Parathyroid adenoma (tissue), 2 donors: Measurements from ENCODE around the gene USP8.

Experiments
- H2AFZ ChIP-seq: fragments of 300-600 bp; sonication (generic); one replicate; pipeline ENCODE4 v1.7.0; 2017; ENCODE audit warnings: antibody characterized with exemption, mild to moderate bottlenecking
- H3K27ac ChIP-seq: fragments of 300-600 bp; sonication (generic); one replicate; pipeline ENCODE4 v1.7.0; 2017
- H3K27me3 ChIP-seq: fragments of 300-600 bp; sonication (generic); one replicate; pipeline ENCODE4 v1.7.0; 2017; ENCODE audit warnings: low read length; ENCODE audit not compliant: control insufficient read depth, insufficient read depth
- H3K36me3 ChIP-seq: fragments of 300-600 bp; sonication (generic); one replicate; pipeline ENCODE4 v1.7.0; 2017; ENCODE audit warnings: low read length; ENCODE audit not compliant: control insufficient read depth, insufficient read depth
- H3K4me1 ChIP-seq: fragments of 300-600 bp; sonication (generic); one replicate; pipeline ENCODE4 v1.7.0; 2017; ENCODE audit warnings: control low read depth
- H3K4me2 ChIP-seq: fragments of 300-600 bp; sonication (generic); one replicate; pipeline ENCODE4 v1.7.0; 2017; ENCODE audit warnings: low read length
- H3K4me3 ChIP-seq: fragments of 300-600 bp; sonication (generic); one replicate; pipeline ENCODE4 v1.7.0; 2017; ENCODE audit warnings: low read depth, low read length
- H3K79me2 ChIP-seq: fragments of 300-600 bp; sonication (generic); one replicate; pipeline ENCODE4 v1.7.0; 2017; ENCODE audit warnings: control low read depth
- H3K9ac ChIP-seq: fragments of 300-600 bp; sonication (generic); one replicate; pipeline ENCODE4 v1.7.0; 2017; ENCODE audit warnings: mild to moderate bottlenecking
- H3K9me3 ChIP-seq: fragments of 300-600 bp; sonication (generic); one replicate; pipeline ENCODE4 v1.7.0; 2017; ENCODE audit warnings: low read length; ENCODE audit not compliant: control insufficient read depth
- TF ChIP-seq, protein P1 (sequence below): fragments of 300-600 bp; sonication (generic); IDR thresholded peaks from one replicate; pipeline ENCODE4 v1.7.0; 2017; ENCODE audit warnings: antibody characterized with exemption, mild to moderate bottlenecking
- donor health status: primary hyperparathyroidism.

The USP8 gene

GRCh38 chr15:50544368-50544767 is 120.2 kb downstream of the USP8 start:
- Histone ChIP-seq H3K27ac (no peak overlapping the region), H3K4me2 (no peak overlapping the region), H3K27me3 (no peaks in the 10 kb centered on the region), H3K79me2 (no peaks in the 10 kb centered on the region), H3K4me1 (no peaks in the 10 kb centered on the region), H3K4me3 (no peak overlapping the region), H3K9me3 (no peaks in the 10 kb centered on the region), H3K9ac (no peak overlapping the region), H3K36me3 (no peaks in the 10 kb centered on the region), H2AFZ (no peak overlapping the region)
- TF ChIP-seq, protein P1, sequence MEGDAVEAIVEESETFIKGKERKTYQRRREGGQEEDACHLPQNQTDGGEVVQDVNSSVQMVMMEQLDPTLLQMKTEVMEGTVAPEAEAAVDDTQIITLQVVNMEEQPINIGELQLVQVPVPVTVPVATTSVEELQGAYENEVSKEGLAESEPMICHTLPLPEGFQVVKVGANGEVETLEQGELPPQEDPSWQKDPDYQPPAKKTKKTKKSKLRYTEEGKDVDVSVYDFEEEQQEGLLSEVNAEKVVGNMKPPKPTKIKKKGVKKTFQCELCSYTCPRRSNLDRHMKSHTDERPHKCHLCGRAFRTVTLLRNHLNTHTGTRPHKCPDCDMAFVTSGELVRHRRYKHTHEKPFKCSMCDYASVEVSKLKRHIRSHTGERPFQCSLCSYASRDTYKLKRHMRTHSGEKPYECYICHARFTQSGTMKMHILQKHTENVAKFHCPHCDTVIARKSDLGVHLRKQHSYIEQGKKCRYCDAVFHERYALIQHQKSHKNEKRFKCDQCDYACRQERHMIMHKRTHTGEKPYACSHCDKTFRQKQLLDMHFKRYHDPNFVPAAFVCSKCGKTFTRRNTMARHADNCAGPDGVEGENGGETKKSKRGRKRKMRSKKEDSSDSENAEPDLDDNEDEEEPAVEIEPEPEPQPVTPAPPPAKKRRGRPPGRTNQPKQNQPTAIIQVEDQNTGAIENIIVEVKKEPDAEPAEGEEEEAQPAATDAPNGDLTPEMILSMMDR = no peak

- Histone ChIP-seq H3K4me2 (no peak within 1 kb of the TSS), H3K79me2 (no peaks in the 10 kb centered on the region), H3K4me1 (no peaks in the 10 kb centered on the region), H3K36me3 (no peaks in the 10 kb centered on the region), H3K9me3 (no peaks in the 10 kb centered on the region), H3K27me3 (no peaks in the 10 kb centered on the region), H3K4me3 (no peak within 1 kb of the TSS), H3K27ac (no peak within 1 kb of the TSS), H2AFZ (no peak within 1 kb of the TSS), H3K9ac (no peak within 1 kb of the TSS)
- TF ChIP-seq, protein P1 = no peak
These were observed 122.4 kb downstream of the USP8 start, which contains the start of gene USP50 for GRCh38 chr15:50546566-50546965. Gene USP50, minus strand, starts transcription at chr15:50546666. Its CDS starts 141 bp downstream, at chr15:50546525.

GRCh38 chr15:50549326-50549725 is 125.1 kb downstream of the USP8 start:
- TF ChIP-seq, protein P1 = no peak
- H3K4me2 ChIP-seq = no peak overlapping the region
- H3K9me3 ChIP-seq = no peaks in the 10 kb centered on the region

DNA sequence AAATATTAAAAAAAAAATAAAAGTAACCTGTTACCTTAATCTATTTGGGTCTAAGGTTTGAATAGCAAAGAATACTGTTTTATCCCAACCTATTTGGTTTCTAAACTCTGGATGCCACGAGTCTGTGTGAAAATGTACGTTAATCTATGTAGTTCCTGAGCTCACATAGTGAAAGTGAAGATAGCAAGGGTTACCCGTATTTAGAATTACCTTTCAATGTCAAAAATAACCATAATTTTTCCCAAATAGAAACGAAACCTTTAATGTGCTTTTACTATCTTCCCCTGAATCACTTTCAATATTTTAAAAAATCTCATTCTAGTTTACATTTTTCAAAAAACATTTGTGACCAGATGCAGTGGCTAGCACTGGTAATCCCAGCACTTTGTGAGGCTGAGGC is 128.0 kb downstream of the USP8 start:
- Histone ChIP-seq H3K9ac (no peak overlapping the region), H3K4me1 (no peaks in the 10 kb centered on the region), H3K36me3 (no peaks in the 10 kb centered on the region), H3K4me2 (no peak overlapping the region), H3K79me2 (no peaks in the 10 kb centered on the region), H3K4me3 (no peak overlapping the region), H3K9me3 (no peaks in the 10 kb centered on the region), H2AFZ (no peak overlapping the region), H3K27ac (no peak overlapping the region), H3K27me3 (no peaks in the 10 kb centered on the region)
- TF ChIP-seq, protein P1 = no peak

More at GRCh38 chr15:50549326-50549725, 125.1 kb downstream of the USP8 start:
- Histone ChIP-seq H3K27ac (no peak overlapping the region), H2AFZ (no peak overlapping the region), H3K79me2 (no peaks in the 10 kb centered on the region), H3K27me3 (no peaks in the 10 kb centered on the region), H3K9ac (no peak overlapping the region), H3K4me1 (no peaks in the 10 kb centered on the region), H3K4me3 (no peak overlapping the region), H3K36me3 (no peaks in the 10 kb centered on the region)

DNA sequence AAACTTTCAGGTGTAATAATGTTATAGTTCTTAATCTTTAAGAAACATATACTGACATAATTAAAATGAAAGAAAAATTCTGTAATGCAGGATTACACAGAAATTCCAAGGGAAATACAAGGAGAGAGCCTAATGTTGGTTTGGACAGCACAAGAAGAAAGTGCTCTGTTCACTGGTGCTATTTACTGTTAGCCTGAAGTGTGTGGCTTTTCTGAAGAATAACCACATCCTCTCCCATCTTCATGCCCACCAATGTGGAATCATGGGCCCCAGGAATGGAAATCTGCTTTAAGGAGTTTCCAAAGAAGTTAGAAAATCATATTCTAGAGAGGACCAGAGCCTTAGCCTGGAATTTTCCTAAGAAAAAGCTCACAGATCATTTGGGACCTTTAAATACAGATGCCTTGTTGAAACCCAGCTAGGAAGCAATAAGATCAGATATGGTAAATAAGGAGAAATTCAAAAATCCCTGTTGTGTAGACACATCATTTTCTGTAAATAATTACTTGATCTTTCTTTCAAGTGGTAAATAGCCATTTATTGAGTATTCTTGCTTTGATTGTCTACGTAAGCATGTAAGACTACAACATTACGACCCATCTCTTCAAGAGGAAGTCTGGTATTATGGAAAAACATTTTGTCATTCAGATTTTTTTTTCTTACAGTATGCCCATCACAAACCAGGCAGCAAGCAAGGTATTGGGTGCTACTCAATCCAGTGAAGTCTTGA is 132.6 kb downstream of the USP8 start:
- Histone ChIP-seq H3K27ac (no peak overlapping the region), H3K9me3 (no peaks in the 10 kb centered on the region), H3K4me3 (no peak overlapping the region), H3K9ac (no peak overlapping the region), H3K4me1 (no peaks in the 10 kb centered on the region), H3K4me2 (no peak overlapping the region), H3K79me2 (no peaks in the 10 kb centered on the region), H2AFZ (no peak overlapping the region), H3K27me3 (no peaks in the 10 kb centered on the region), H3K36me3 (no peaks in the 10 kb centered on the region)
- TF ChIP-seq, protein P1 = no peak
